Measurements from ENCODE around the gene IDI2. TPM values are rescaled to one million over a fixed set of nuclear protein-coding genes. Genes with fewer than 3 reads are reported as not detected.

Gene IDI2
- total and polyA plus RNA-seq, 2 of the 13 experiments (the other 11 are each of a cell fraction or from before 2014, with no cell fraction given), result not detected

DNA sequence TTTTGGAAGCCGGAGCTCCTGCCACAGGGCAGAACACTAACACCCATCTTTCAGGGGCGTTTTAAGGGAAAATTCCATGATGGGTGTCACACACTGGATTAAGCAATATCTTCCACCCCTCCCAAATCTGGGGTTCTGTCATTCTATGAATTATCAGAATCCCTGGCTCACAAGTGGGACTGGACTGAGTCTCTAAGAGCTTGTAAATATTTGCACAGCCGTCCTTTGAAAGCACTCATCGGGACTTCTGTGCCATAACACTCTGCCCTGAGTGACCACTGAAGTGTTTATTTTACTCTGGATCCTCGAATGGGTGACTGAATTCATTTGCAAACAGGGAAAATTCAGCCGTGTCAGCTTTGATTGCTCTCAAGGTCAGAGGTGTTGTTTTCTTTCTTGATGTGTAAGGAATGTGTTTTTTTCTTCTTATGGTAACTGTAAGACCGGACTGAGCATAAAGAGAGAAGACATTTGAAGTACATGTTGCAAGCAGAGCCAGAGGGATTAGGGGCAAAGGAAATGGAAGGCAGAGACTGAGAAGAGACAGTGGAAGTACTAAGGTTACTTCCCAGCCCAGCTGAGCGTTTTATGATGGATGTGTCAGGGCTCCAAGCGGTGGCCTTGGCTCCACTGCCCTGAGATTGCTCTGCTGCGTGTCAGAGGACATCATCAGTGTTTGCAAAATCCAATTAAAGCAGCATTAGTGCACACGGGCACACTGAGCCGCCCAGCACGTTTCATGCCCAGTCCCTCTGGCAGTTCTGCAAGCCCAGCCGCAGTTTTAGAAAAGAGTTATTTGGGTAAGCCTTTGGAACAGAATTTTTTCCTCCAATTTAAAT lies 55.1 kb downstream of the IDI2 start (continued):
- peak in 1 of 2 experiments; percentile 68; a peak in 2 of 4 replicates for TF ChIP-seq REST (IDR thresholded peaks at IDR 0.05; ENCODE audit: borderline replicate concordance in 1 of 2, low read depth in 1 of 2, low read length in 2 of 2)
- TF ChIP-seq SOX13 (IDR thresholded peaks at IDR 0.05), result no peak
- TF ChIP-seq SOX13 (CRISPR knock-in tag; conservative IDR thresholded peaks at IDR 0.05 in 1 of 2, IDR thresholded peaks at IDR 0.05 in 1 of 2), result peak in 1 of 2 experiments; percentile 77; a peak in 2 of 4 replicates
- peak in 1 of 2 experiments; percentile 55; a peak in 1 of 4 replicates for TF ChIP-seq KLF16 (CRISPR knock-in tag; IDR thresholded peaks at IDR 0.05)
- 0 out of 2 replicates have a peak, but pooled peaks have one; percentile 9 for TF ChIP-seq ZZZ3 (CRISPR knock-in tag; IDR thresholded peaks at IDR 0.05; ENCODE audit: borderline replicate concordance)
- TF ChIP-seq TBX2 (CRISPR knock-in tag; IDR thresholded peaks at IDR 0.05; ENCODE audit: borderline replicate concordance), result peak; percentile 87
- no peak for TF ChIP-seq PAF1 (CRISPR knock-in tag; IDR thresholded peaks at IDR 0.05)
- peak; percentile 56 for TF ChIP-seq HOXD1 (CRISPR knock-in tag; IDR thresholded peaks at IDR 0.05)
- TF ChIP-seq, protein P1, sequence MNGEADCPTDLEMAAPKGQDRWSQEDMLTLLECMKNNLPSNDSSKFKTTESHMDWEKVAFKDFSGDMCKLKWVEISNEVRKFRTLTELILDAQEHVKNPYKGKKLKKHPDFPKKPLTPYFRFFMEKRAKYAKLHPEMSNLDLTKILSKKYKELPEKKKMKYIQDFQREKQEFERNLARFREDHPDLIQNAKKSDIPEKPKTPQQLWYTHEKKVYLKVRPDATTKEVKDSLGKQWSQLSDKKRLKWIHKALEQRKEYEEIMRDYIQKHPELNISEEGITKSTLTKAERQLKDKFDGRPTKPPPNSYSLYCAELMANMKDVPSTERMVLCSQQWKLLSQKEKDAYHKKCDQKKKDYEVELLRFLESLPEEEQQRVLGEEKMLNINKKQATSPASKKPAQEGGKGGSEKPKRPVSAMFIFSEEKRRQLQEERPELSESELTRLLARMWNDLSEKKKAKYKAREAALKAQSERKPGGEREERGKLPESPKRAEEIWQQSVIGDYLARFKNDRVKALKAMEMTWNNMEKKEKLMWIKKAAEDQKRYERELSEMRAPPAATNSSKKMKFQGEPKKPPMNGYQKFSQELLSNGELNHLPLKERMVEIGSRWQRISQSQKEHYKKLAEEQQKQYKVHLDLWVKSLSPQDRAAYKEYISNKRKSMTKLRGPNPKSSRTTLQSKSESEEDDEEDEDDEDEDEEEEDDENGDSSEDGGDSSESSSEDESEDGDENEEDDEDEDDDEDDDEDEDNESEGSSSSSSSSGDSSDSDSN (CRISPR knock-in tag; IDR thresholded peaks at IDR 0.05), result peak; percentile 48; the same call in 1 of the 2 replicates
- TF ChIP-seq ZNF775 (CRISPR knock-in tag; IDR thresholded peaks at IDR 0.05; ENCODE audit: borderline replicate concordance), result 0 out of 2 replicates have a peak, but pooled peaks have one; percentile 66
- TF ChIP-seq ZNF577 (CRISPR knock-in tag; IDR thresholded peaks at IDR 0.05; ENCODE audit: borderline replicate concordance, low read depth), result no peak
- TF ChIP-seq SATB2 (CRISPR knock-in tag; IDR thresholded peaks at IDR 0.05), result no peak
- TF ChIP-seq, protein P2, sequence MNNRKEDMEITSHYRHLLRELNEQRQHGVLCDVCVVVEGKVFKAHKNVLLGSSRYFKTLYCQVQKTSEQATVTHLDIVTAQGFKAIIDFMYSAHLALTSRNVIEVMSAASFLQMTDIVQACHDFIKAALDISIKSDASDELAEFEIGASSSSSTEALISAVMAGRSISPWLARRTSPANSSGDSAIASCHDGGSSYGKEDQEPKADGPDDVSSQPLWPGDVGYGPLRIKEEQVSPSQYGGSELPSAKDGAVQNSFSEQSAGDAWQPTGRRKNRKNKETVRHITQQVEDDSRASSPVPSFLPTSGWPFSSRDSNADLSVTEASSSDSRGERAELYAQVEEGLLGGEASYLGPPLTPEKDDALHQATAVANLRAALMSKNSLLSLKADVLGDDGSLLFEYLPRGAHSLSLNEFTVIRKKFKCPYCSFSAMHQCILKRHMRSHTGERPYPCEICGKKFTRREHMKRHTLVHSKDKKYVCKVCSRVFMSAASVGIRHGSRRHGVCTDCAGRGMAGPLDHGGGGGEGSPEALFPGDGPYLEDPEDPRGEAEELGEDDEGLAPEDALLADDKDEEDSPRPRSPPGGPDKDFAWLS (CRISPR knock-in tag; IDR thresholded peaks at IDR 0.05; ENCODE audit: borderline replicate concordance), result no peak
- TF ChIP-seq, protein P3, sequence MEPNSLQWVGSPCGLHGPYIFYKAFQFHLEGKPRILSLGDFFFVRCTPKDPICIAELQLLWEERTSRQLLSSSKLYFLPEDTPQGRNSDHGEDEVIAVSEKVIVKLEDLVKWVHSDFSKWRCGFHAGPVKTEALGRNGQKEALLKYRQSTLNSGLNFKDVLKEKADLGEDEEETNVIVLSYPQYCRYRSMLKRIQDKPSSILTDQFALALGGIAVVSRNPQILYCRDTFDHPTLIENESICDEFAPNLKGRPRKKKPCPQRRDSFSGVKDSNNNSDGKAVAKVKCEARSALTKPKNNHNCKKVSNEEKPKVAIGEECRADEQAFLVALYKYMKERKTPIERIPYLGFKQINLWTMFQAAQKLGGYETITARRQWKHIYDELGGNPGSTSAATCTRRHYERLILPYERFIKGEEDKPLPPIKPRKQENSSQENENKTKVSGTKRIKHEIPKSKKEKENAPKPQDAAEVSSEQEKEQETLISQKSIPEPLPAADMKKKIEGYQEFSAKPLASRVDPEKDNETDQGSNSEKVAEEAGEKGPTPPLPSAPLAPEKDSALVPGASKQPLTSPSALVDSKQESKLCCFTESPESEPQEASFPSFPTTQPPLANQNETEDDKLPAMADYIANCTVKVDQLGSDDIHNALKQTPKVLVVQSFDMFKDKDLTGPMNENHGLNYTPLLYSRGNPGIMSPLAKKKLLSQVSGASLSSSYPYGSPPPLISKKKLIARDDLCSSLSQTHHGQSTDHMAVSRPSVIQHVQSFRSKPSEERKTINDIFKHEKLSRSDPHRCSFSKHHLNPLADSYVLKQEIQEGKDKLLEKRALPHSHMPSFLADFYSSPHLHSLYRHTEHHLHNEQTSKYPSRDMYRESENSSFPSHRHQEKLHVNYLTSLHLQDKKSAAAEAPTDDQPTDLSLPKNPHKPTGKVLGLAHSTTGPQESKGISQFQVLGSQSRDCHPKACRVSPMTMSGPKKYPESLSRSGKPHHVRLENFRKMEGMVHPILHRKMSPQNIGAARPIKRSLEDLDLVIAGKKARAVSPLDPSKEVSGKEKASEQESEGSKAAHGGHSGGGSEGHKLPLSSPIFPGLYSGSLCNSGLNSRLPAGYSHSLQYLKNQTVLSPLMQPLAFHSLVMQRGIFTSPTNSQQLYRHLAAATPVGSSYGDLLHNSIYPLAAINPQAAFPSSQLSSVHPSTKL (CRISPR knock-in tag; IDR thresholded peaks at IDR 0.05), result peak; percentile 87
- peak; percentile 56; the same call in 1 of the 2 replicates for TF ChIP-seq CCDC6 (CRISPR knock-in tag; IDR thresholded peaks at IDR 0.05)
- TF ChIP-seq RNF2 (conservative IDR thresholded peaks at IDR 0.05; ENCODE audit: low read depth), result no peak
